T47D (cell line): ENCODE data around the gene SGCB.
"Not testable (repeated sequence)": the region's sequence is repeated elsewhere in the genome, so short reads cannot be mapped to it uniquely, and the experiment has no call there.

Experiments
- DNase-seq, 2 experiments: peaks; one replicate each; pipeline versions ENCODE4 v3.0.0 to v3.0.0-alpha.2; 2011 to 2012; ENCODE audit warnings: low read depth in 1 of 2, low spot score in 1 of 2
- JUND ChIP-seq: IDR thresholded peaks from 2 replicates; pipeline ENCODE4 v1.6.1; 2012; ENCODE audit warnings: low read depth
- in situ Hi-C: cut with HindIII; loops from 2 replicates; pipeline ENCODE4 v1.10.0; 2016; ENCODE audit warnings: low sequenced_read_pairs, low pct_unique_long_range_greater_than_20kb

SGCB gene, protein sequence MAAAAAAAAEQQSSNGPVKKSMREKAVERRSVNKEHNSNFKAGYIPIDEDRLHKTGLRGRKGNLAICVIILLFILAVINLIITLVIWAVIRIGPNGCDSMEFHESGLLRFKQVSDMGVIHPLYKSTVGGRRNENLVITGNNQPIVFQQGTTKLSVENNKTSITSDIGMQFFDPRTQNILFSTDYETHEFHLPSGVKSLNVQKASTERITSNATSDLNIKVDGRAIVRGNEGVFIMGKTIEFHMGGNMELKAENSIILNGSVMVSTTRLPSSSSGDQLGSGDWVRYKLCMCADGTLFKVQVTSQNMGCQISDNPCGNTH

DNA sequence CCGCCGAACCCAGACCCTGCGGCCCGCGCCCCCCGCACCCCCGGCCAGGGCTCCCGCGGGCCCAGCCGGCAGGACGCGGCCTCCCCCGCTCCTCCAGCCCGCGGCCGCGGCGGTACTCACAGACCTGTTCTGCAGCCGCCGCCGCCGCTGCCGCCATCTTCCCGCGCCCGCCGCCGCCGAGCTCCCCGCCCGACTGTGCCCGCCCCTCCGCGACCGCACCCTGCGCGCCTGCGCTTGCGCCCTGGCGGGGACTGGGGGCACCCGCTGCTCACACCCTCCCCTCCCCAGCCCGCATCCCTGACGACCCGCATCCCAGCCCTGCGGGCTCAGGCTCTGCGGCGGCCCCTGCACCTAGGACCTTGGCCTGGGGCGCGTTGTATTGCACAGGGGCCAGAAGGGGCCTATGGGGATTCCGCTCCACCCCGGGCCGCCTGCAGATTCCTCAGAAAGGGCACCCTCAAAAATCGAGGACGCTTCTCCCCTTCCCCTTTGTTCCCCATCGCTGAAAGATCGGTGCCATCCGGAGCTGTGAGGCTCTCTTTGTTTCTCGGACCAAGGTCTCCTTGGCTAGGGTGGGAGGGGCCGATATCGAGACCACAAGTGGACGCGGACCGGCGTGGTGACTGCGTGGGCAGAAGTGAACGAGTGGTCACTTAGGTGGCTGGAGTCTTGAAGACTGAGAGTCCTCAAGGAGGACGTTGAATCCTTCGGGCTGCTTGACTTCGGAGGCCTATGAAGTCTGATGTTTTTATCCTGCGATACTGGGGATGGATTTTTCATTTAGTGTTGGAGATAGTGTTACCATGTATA is at the start of gene SGCB:
Gene SGCB, minus strand, starts transcription at position 197 of the 810 bp plus-strand sequence. Its CDS starts 40 bp downstream, at position 157.
- DNase-seq, result peak; percentile 44 to 45
- in situ Hi-C loops, result no loop called here
- no peak for TF ChIP-seq JUND

DNA sequence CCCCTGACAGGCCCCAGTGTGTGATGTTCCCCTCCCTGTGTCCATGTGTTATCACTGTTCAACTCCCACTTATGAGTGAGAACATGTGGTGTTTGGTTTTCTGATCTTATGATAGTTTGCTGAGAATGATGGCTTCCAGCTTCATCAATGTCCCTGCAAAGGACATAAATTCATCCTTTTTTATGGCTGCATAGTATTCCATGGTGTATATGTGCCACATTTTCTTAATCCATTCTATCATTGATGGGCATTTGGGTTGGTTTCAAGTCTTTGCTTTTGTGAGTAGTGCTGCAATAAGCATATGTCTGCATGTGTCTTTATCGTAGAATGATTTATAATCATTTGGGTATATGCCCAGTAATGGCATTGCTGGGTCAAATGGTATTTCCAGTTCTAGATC is 48.3 kb upstream of the SGCB start:
- in situ Hi-C loops, DNase-seq: not testable (repeated sequence)

DNA sequence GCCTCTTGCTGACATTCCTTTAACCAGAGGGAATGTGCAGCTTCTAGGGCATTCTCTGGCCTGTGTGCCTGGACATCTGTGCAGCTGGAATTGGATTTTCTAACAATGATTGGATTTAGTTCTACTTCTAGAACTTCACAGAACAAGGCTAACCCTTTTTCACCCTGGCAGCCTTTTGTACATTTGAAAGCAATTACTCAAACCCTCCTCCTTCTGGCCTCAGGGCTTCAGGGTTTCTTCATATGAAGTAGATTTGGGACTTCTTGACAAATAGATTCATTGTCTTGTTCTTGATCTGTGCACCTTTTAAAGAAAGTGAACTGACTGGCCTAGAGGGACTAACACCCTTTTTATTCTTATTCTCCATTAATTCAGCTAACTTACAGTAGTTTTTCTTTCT is 43.1 kb upstream of the SGCB start:
- in situ Hi-C loops, result no loop called here
- no peak for TF ChIP-seq JUND
- DNase-seq, result no peak

DNA sequence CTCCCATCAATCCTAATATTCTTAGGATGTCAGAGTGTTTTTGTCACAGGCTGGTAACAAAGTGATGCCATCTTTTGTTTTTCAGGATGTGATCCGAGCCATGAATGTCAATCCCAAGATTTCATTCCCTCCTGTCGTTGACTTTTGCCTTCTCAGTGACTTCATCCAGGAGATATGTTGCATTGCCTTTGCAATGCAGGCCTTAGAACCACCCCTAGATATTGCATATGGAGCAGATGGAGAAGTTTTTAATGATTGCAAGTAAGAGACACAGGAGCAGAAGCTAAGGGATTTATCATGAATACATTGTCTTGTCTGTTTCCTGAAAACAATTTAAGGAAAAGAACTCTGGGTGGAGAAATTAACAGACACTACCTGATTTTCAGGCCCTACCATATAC is 41.6 kb upstream of the SGCB start:
- in situ Hi-C loops, result no loop called here
- TF ChIP-seq JUND, result no peak
- no peak for DNase-seq

DNA sequence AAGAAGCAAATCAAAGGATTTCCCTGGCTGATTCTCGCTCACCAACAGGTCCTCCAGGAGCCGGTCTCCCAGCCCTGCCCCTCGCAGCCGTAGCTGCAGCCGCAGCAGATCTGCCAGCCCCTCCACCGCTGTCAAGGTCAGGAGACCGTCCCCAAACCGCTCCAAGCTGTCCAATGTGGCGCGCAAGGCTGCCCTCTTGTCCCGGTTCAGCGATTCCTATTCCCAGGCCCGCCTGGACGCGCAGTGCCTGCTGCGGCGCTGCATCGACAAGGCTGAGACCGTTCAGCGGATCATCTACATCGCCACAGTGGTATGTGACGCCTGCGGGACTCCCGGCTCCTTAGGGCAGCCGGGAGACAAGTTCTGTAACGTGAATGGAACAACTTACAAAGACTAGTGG is 38.6 kb upstream of the SGCB start:
- TF ChIP-seq JUND, result no peak
- DNase-seq, result no peak
- in situ Hi-C loops, result no loop called here

DNA sequence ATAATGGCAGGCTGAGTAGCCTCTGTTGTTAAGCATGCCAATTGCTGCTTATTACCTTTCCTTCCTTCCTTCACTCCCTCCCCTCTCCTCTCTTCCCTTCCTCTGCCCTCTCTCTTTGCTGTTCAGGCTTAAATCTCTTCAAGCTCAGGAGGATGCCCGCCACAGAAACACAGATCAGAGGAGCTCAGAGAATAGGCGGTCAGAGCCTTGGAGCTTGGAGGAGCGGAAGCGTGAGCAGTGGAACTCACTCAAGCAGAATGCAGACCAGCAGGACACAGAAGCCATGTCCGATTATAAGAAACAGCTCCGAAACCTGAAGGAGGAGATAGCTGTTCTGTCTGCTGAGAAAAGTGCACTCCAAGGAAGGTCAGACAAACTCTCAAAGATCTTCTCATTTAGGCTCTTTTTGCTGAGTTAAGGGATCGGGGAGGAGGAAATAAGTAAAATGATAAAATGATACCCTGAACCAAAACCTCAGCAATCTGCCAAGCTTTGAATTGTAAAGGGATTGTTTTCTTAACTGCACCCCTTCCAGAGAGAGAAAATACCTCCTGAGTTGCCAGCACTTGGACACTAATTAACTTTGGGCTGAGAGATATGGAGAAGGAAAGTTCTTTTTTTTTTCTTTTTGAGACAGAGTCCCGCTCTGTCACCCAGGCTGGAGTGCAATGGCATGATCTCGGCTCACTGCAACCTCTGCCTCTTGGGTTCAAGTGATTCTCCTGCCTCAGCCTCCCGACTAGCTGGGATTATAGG is 33.9 kb upstream of the SGCB start:
- DNase-seq, result no peak
- in situ Hi-C loops, result no loop called here
- TF ChIP-seq JUND, result no peak

DNA sequence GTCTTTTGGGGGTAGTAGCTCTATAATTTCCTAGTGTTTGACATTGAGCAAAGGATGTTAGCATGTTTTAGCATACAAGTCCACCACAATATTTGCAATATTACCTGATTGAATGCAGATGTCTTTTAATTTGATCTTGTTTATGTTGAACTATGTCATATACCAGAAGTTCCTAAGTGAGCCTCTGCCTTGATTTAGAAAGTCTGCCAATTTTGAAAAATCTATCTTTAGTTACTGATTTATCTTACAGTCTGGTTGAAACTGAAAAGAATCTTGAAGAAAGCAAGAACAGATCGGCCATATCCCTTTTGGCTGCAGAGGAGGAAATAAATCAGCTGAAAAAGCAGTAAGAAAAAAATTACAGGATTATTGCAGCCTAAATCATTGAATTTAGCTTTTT is 31.5 kb upstream of the SGCB start:
- no peak for DNase-seq
- TF ChIP-seq JUND, result no peak

DNA sequence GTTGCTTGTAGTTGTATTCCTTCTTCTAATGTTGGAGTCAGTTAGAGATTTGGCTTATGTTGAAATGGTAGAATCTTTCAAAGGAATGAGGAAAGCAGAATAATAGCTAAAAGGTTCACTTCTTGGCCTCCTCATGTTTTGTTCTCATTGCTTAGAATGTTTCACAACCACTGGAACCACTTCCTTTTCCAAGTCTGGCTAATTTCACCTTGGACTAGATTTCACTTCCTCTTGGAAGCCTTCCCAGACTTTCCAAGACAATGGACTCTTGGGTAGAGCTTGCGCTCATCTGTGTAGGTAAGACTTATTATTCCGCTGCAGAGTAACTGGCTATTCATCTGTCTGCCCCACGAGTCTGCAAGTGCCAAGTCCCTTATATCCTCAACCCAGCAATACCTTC is 21.3 kb upstream of the SGCB start:
- in situ Hi-C loops, result no loop called here
- no peak for TF ChIP-seq JUND
- peak in 1 of 2 experiments; percentile 62 for DNase-seq

More for the DNA sequence above, 31.5 kb upstream of the SGCB start:
- in situ Hi-C loops, result no loop called here

DNA sequence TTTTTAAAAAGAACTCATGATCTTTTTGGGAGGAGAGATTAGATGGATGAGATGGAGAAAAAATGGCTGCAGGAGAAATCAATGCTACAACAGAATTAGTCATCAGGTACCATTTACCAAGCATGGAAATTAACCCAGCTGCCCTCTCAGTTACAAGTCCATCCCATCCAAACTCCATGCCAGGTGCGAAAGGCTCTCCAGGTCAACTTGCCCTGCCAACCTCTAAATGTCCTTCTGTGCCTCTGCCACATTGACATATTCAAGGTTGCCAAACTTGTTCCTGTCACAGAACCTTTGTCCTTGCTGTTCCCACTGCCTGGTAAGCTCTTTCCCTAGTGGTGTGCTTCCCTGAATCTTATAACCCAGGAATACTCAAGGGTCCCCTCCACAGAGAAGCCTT is 20.2 kb upstream of the SGCB start:
- in situ Hi-C loops, result no loop called here
- no peak for TF ChIP-seq JUND
- peak in 1 of 2 experiments; percentile 23 for DNase-seq

DNA sequence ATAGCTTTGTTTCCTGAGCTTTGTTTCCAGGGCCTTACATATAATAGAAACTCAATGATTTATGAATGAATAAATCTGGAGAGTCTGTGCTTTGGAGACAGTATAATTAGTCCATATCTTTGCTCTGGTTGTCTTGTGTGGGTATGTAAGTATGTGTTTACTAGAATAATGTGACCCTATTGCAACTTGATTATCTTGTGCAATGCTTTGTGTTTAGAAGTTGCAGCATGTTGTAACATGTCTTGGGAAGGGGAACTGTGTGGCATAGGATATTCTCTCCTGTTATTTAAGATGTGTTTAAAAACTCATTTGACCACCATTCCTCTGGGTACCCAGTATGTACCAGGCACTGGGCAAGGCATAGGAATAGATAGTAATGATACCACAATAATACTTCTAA is 19.1 kb upstream of the SGCB start:
- no peak for TF ChIP-seq JUND
- no peak for DNase-seq
- in situ Hi-C loops, result no loop called here

DNA sequence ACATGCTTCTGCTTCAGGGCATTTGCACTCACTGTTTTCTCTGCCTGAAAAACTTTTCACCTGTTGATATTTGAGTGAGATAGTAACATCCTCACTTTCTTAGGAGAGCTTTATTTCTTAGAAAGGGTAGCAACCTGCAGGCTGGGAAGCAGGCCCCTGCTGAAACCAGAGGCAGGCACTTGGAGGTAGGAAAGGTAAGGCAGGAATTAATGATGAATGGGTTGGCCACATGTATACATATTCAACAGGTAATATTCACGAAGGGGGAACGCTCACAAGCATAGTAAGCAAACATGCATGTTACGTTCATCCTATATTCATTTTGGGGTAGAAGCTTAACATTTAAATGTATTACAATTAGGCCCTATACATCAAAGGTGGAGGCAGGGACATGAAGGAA is 16.2 kb upstream of the SGCB start:
- TF ChIP-seq JUND, result no peak
- no peak for DNase-seq
- in situ Hi-C loops, result no loop called here

DNA sequence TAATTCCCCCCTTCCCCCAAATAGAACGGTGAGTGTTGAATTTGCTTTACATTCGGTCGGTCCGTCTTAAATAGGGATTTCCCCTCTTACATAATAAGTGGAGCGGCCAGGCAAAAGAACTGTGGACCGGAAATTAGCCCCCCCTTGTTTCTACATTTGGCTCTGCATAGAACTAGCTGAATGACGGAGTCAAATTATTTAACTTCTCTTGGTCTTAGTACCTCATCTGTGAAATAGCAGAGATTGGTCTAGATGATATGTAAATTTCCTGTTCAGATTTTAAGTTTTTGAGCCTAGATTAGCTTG is 14.3 kb upstream of the SGCB start:
- in situ Hi-C loops, result no loop called here
- DNase-seq, result no peak
- TF ChIP-seq JUND, result no peak
